ENCODE results near the gene C10orf90.

C10orf90 gene

GRCh38 chr10:126375299-126375698 is 295.2 kb downstream of the C10orf90 start:
- Mint-ChIP-seq H3K27ac (no peak overlapping the region), H3K36me3 (no peaks in the 10 kb centered on the region), H3K4me1 (no peaks in the 10 kb centered on the region), H3K4me3 (no peak overlapping the region), H3K9me3 (peaks cover 17% of the 10 kb centered on the region), H3K27me3 (no peaks in the 10 kb centered on the region)
- DNase-seq (ENCODE audit: low spot score in 2 of 2) (no peak), ATAC-seq (ENCODE audit: low read depth) (no peak)

Measured in memory B cell (primary cell).